K562 (cell line): Measurements from ENCODE around the gene CILP. TPM values are rescaled to one million over a fixed set of nuclear protein-coding genes. Genes with fewer than 3 reads are reported as not detected.

ENCODE experiments used
- ARNT ChIP-seq, 2 experiments: fragments of 450-650 bp; IDR thresholded peaks; 2 replicates each; pipeline ENCODE4 v1.6.1; 2016; ENCODE audit warnings: mild to moderate bottlenecking in 1 of 2
- FOSL1 ChIP-seq: fragments of 200-800 bp; sonication (Bioruptor generic); conservative IDR thresholded peaks from 2 replicates; pipeline ENCODE4 v1.6.1; 2016; ENCODE audit warnings: missing genetic modification characterization, missing compliant biosample characterization
- MEIS2 ChIP-seq: fragments of 450-650 bp; IDR thresholded peaks from 2 replicates; pipeline ENCODE4 v1.6.1; 2014; ENCODE audit warnings: mild to moderate bottlenecking; ENCODE audit not compliant: partially characterized antibody
- MTF1 ChIP-seq: fragments of 250-450 bp; sonication (Bioruptor Pico); IDR thresholded peaks from 2 replicates; pipeline ENCODE4 v1.9.0; 2021; ENCODE audit warnings: moderate library complexity, mild to moderate bottlenecking, inconsistent platforms, borderline replicate concordance
- SMARCE1 ChIP-seq: fragments of 450-650 bp; IDR thresholded peaks from 2 replicates; pipeline ENCODE4 v1.7.1; 2016; ENCODE audit warnings: mild to moderate bottlenecking
- ZNF24 ChIP-seq: fragments of 450-650 bp; IDR thresholded peaks from 2 replicates; pipeline ENCODE4 v1.6.1; 2016
- polyA plus RNA-seq, 8 experiments: library from polyadenylated mRNA; depleted of rRNA in 4 of 8; stranded (reverse) in 5 of 8; unstranded in 3 of 8; fragments of >200 nt; fragmentation: Nextera tagmentation in 2 of 8; fragmentation: Illumina TruSeq in 1 of 8; extraction: Ambion mirVana in 2 of 8; extraction: Trizol in 1 of 8; gene quantifications; 2 replicates each; pipeline versions ENCODE4 v1.2.1 to v1.2.3, GENCODE V29; 2011 to 2014; ENCODE audit warnings: inconsistent platforms in 1 of 8, missing spikeins in 1 of 8
- total RNA-seq, 7 experiments: library from RNA; depleted of rRNA in 6 of 7; stranded (reverse); fragments of >200 nt in 6 of 7; fragmentation: Illumina TruSeq in 2 of 7; extraction: Trizol in 2 of 7; gene quantifications; 2 replicates each; pipeline versions ENCODE4 v1.2.1 to v1.2.3, GENCODE V29; 2011 to 2021; ENCODE audit warnings: low replicate concordance in 1 of 7
- TF ChIP-seq, protein P1 (sequence below): IDR thresholded peaks from 2 replicates; pipeline ENCODE4 v1.6.1; 2011; ENCODE audit not compliant: insufficient read length; ENCODE audit errors: extremely low read depth
- TF ChIP-seq, protein P2 (sequence below): fragments of 450-650 bp; IDR thresholded peaks from 2 replicates; pipeline ENCODE4 v1.6.1; 2018; ENCODE audit warnings: mild to moderate bottlenecking, low read depth; ENCODE audit not compliant: partially characterized antibody
- TF ChIP-seq, protein P3 (sequence below): sonication (generic); formaldehyde crosslinking; IDR thresholded peaks from 2 replicates; pipeline ENCODE4 v1.8.0; 2022; ENCODE audit warnings: mild to moderate bottlenecking, missing genetic modification reagents
- TF ChIP-seq, protein P4 (sequence below): fragments of 250-450 bp; sonication (Bioruptor Pico); IDR thresholded peaks from 2 replicates; pipeline ENCODE4 v1.8.0; 2022; ENCODE audit warnings: inconsistent platforms

The CILP gene
- total and polyA plus RNA-seq, 9 of the 15 experiments (the other 6 are each of a cell fraction or from before 2014, with no cell fraction given): 0.03 TPM; not detected in 8

DNA sequence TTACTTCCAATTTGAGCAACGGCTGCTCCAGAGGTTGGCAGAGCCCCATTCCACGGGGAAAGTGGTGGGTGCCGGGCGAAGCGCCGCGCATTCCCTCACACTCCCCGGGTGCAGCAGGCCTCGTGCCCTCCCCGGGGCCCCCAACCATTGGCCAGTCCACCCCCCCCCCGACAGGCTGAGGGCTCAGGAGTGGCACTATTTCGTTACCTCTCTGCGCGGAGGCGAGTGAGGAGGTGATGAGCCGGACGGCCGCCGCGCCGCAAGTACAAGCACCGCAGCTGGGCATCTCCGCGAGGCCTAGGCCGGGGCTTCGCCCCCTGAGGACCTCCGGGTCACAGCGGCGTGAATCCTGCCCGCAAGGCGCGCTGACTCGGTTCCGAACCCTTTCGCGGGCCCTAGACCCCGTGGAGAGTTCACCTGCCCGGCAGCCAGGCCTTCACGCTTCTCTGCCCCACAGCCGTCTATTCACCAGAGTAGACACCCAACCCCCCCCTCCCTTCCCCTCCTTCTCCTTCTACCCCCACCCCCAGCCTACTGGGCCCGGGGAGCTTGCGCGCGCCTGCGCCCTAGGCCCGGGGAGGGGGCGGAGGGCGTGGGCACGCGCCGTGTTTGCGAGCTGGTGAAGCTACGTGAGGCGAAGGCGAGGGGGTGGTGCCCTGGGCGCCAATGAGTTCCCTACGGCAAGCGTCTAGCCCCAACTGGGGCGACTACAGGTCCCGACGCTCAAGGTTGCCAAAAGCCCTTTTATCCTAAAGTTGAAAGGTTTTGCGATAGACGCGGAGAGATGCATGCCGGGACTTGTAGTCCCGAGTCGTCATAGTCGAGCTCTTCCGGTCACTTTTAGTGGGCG is 26.2 kb downstream of the CILP start, which contains the start of gene CLPX (continued):
- TF ChIP-seq, protein P1, sequence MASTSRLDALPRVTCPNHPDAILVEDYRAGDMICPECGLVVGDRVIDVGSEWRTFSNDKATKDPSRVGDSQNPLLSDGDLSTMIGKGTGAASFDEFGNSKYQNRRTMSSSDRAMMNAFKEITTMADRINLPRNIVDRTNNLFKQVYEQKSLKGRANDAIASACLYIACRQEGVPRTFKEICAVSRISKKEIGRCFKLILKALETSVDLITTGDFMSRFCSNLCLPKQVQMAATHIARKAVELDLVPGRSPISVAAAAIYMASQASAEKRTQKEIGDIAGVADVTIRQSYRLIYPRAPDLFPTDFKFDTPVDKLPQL: peak; percentile 71
- TF ChIP-seq MEIS2 (peak; percentile 67), MTF1 (CRISPR knock-in tag) (no peak), ZNF24 (no peak), FOSL1 (tag) (no peak), ARNT (IDR thresholded peaks at IDR 0.05) (no peak), SMARCE1 (no peak)
- TF ChIP-seq, protein P2, sequence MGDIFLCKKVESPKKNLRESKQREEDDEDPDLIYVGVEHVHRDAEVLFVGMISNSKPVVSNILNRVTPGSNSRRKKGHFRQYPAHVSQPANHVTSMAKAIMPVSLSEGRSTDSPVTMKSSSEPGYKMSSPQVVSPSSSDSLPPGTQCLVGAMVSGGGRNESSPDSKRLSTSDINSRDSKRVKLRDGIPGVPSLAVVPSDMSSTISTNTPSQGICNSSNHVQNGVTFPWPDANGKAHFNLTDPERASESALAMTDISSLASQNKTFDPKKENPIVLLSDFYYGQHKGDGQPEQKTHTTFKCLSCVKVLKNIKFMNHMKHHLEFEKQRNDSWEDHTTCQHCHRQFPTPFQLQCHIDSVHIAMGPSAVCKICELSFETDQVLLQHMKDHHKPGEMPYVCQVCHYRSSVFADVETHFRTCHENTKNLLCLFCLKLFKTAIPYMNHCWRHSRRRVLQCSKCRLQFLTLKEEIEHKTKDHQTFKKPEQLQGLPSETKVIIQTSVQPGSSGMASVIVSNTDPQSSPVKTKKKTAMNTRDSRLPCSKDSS: no peak
- TF ChIP-seq, protein P3, sequence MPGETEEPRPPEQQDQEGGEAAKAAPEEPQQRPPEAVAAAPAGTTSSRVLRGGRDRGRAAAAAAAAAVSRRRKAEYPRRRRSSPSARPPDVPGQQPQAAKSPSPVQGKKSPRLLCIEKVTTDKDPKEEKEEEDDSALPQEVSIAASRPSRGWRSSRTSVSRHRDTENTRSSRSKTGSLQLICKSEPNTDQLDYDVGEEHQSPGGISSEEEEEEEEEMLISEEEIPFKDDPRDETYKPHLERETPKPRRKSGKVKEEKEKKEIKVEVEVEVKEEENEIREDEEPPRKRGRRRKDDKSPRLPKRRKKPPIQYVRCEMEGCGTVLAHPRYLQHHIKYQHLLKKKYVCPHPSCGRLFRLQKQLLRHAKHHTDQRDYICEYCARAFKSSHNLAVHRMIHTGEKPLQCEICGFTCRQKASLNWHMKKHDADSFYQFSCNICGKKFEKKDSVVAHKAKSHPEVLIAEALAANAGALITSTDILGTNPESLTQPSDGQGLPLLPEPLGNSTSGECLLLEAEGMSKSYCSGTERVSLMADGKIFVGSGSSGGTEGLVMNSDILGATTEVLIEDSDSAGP: no peak
- TF ChIP-seq, protein P4, sequence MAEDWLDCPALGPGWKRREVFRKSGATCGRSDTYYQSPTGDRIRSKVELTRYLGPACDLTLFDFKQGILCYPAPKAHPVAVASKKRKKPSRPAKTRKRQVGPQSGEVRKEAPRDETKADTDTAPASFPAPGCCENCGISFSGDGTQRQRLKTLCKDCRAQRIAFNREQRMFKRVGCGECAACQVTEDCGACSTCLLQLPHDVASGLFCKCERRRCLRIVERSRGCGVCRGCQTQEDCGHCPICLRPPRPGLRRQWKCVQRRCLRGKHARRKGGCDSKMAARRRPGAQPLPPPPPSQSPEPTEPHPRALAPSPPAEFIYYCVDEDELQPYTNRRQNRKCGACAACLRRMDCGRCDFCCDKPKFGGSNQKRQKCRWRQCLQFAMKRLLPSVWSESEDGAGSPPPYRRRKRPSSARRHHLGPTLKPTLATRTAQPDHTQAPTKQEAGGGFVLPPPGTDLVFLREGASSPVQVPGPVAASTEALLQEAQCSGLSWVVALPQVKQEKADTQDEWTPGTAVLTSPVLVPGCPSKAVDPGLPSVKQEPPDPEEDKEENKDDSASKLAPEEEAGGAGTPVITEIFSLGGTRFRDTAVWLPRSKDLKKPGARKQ: no peak
